Measurements from ENCODE around the gene NTMT1.

NTMT1 gene

GRCh38 chr9:129597355-129598088, 28.4 kb upstream of the NTMT1 start:
- DNase-seq (ENCODE audit: low read depth), result no peak

GRCh38 chr9:129598089-129598596, 27.8 kb upstream of the NTMT1 start:
- DNase-seq (ENCODE audit: low read depth), result no peak

GRCh38 chr9:129601082-129601674, 24.8 kb upstream of the NTMT1 start:
- DNase-seq (ENCODE audit: low read depth), result no peak

- no peak for DNase-seq (ENCODE audit: low read depth)
These were observed 23.2 kb upstream of the NTMT1 start for GRCh38 chr9:129602598-129603415.

GRCh38 chr9:129604056-129604765, 21.8 kb upstream of the NTMT1 start:
- DNase-seq (ENCODE audit: low read depth), result no peak

- no peak for DNase-seq (ENCODE audit: low read depth)
These were observed 21.2 kb upstream of the NTMT1 start for GRCh38 chr9:129604766-129605163.

GRCh38 chr9:129606161-129607026, 19.6 kb upstream of the NTMT1 start:
- no peak for DNase-seq (ENCODE audit: low read depth)

GRCh38 chr9:129607027-129607387, 19.0 kb upstream of the NTMT1 start:
- no peak for DNase-seq (ENCODE audit: low read depth)

- no peak for DNase-seq (ENCODE audit: low read depth)
These were observed 17.1 kb upstream of the NTMT1 start for GRCh38 chr9:129608561-129609481.

GRCh38 chr9:129609486-129610212, 16.3 kb upstream of the NTMT1 start:
- DNase-seq (ENCODE audit: low read depth), result peak; percentile 52

- no peak for DNase-seq (ENCODE audit: low read depth)
These were observed 15.8 kb upstream of the NTMT1 start for GRCh38 chr9:129610213-129610472.

- peak; percentile 65 for DNase-seq (ENCODE audit: low read depth)
These were observed 15.3 kb upstream of the NTMT1 start for GRCh38 chr9:129610473-129611306.

GRCh38 chr9:129611307-129611800, 14.6 kb upstream of the NTMT1 start:
- DNase-seq (ENCODE audit: low read depth), result no peak

GRCh38 chr9:129612123-129612522, 13.8 kb upstream of the NTMT1 start:
- DNase-seq (ENCODE audit: low read depth), result no peak

- DNase-seq (ENCODE audit: low read depth), result no peak
These were observed 13.0 kb upstream of the NTMT1 start for GRCh38 chr9:129612815-129613519.

GRCh38 chr9:129613520-129614175, 12.3 kb upstream of the NTMT1 start:
- no peak for DNase-seq (ENCODE audit: low read depth)

GRCh38 chr9:129614932-129615331, 11.0 kb upstream of the NTMT1 start:
- no peak for DNase-seq (ENCODE audit: low read depth)
